Type B pancreatic cell (in vitro differentiated cells): ENCODE results near the gene HECW1. TPM values are rescaled to one million over a fixed set of nuclear protein-coding genes. Genes with fewer than 3 reads are reported as not detected.

Experiments
- DNase-seq: peaks from one replicate; pipeline ENCODE4 v3.0.0; 2021; ENCODE audit warnings: mixed read lengths; ENCODE audit not compliant: unreplicated experiment; ENCODE audit errors: extremely low spot score
- H3K27ac Mint-ChIP-seq: 2 replicates; pipeline ENCODE4 v1.8.0; 2021; ENCODE audit warnings: mild to moderate bottlenecking, mixed read lengths
- H3K27me3 Mint-ChIP-seq: 2 replicates; pipeline ENCODE4 v1.8.0; 2021; ENCODE audit warnings: mixed read lengths
- H3K36me3 Mint-ChIP-seq: 2 replicates; pipeline ENCODE4 v1.8.0; 2021; ENCODE audit warnings: mixed read lengths
- H3K4me1 Mint-ChIP-seq: one replicate; pipeline ENCODE4 v1.8.0; 2021; ENCODE audit warnings: mixed read lengths; ENCODE audit not compliant: unreplicated experiment
- H3K4me3 Mint-ChIP-seq: 2 replicates; pipeline ENCODE4 v1.8.0; 2021; ENCODE audit warnings: mild to moderate bottlenecking, mixed read lengths
- H3K9me3 Mint-ChIP-seq: 2 replicates; pipeline ENCODE4 v1.8.0; 2021; ENCODE audit warnings: mixed read lengths
- CTCF ChIP-seq: fragments of 200-600 bp; sonication (generic); conservative IDR thresholded peaks from 2 replicates; pipeline ENCODE4 v1.5.0; 2021; ENCODE audit warnings: antibody characterized with exemption, mild to moderate bottlenecking
- total RNA-seq: library from RNA; stranded (reverse); gene quantifications from 2 replicates; pipeline ENCODE4 v1.2.1, GENCODE V29; 2021; ENCODE audit warnings: low replicate concordance

Gene HECW1
- total RNA-seq, 1 donor from 2014 or later: 1.4 TPM

GRCh38 chr7:43085992-43086391 lies 26.5 kb upstream of the HECW1 start:
- TF ChIP-seq CTCF: no peak
- no peak for DNase-seq
- H3K9me3 Mint-ChIP-seq: no peaks in the 10 kb centered on the region
- no peak overlapping the region for H3K4me3 Mint-ChIP-seq
- H3K36me3 Mint-ChIP-seq: no peaks in the 10 kb centered on the region
- no peaks in the 10 kb centered on the region for H3K4me1 Mint-ChIP-seq
- no peak overlapping the region for H3K27ac Mint-ChIP-seq
- H3K27me3 Mint-ChIP-seq: peaks cover 53% of the 10 kb centered on the region

- no peak for TF ChIP-seq CTCF
- DNase-seq: no peak
- H3K4me1 Mint-ChIP-seq: no peaks in the 10 kb centered on the region
- H3K9me3 Mint-ChIP-seq: peaks cover 5% of the 10 kb centered on the region
- H3K4me3 Mint-ChIP-seq: no peak overlapping the region
- peaks cover 50% of the 10 kb centered on the region for H3K27me3 Mint-ChIP-seq
- no peaks in the 10 kb centered on the region for H3K36me3 Mint-ChIP-seq
- no peak overlapping the region for H3K27ac Mint-ChIP-seq
Observed at GRCh38 chr7:43092819-43093218, 19.6 kb upstream of the HECW1 start.

- Mint-ChIP-seq H3K9me3 (peaks cover 5% of the 10 kb centered on the region), H3K4me1 (no peaks in the 10 kb centered on the region), H3K4me3 (no peak overlapping the region), H3K27me3 (peaks cover 45% of the 10 kb centered on the region), H3K36me3 (no peaks in the 10 kb centered on the region), H3K27ac (no peak overlapping the region)
- TF ChIP-seq CTCF: no peak
- DNase-seq: no peak
Observed at GRCh38 chr7:43096875-43097274, 15.6 kb upstream of the HECW1 start.

- H3K27me3 Mint-ChIP-seq: peaks cover 32% of the 10 kb centered on the region
- no peak for DNase-seq
- no peak overlapping the region for H3K4me3 Mint-ChIP-seq
- no peak overlapping the region for H3K27ac Mint-ChIP-seq
- H3K9me3 Mint-ChIP-seq: peaks cover 5% of the 10 kb centered on the region
- TF ChIP-seq CTCF: no peak
- no peaks in the 10 kb centered on the region for H3K4me1 Mint-ChIP-seq
- no peaks in the 10 kb centered on the region for H3K36me3 Mint-ChIP-seq
Observed at GRCh38 chr7:43099750-43100149, 12.7 kb upstream of the HECW1 start.

GRCh38 chr7:43104874-43105520 lies 7.5 kb upstream of the HECW1 start:
- Mint-ChIP-seq H3K27ac (no peak overlapping the region), H3K4me3 (no peak overlapping the region), H3K9me3 (no peaks in the 10 kb centered on the region), H3K36me3 (no peaks in the 10 kb centered on the region), H3K4me1 (no peaks in the 10 kb centered on the region), H3K27me3 (peaks cover 27% of the 10 kb centered on the region)
- no peak for DNase-seq
- TF ChIP-seq CTCF: no peak
